LNCAP (cell line): ENCODE results near the gene RPLP2.

Experiments
- CTCF ChIP-seq: fragments of 450-650 bp; IDR thresholded peaks from 2 replicates; pipeline ENCODE4 v1.5.1; 2017; ENCODE audit warnings: mild to moderate bottlenecking

Gene RPLP2

GRCh38 chr11:771617-772204 is 38.1 kb upstream of the RPLP2 start:
- TF ChIP-seq CTCF, result no peak

- TF ChIP-seq CTCF, result no peak
Observed at GRCh38 chr11:772429-773390, 37.1 kb upstream of the RPLP2 start.

GRCh38 chr11:773425-773824 is 36.3 kb upstream of the RPLP2 start:
- no peak for TF ChIP-seq CTCF

- TF ChIP-seq CTCF, result no peak
Observed at GRCh38 chr11:773830-774229, 35.9 kb upstream of the RPLP2 start.

GRCh38 chr11:774873-775592 is 34.7 kb upstream of the RPLP2 start:
- TF ChIP-seq CTCF, result no peak

- TF ChIP-seq CTCF, result no peak
Observed at GRCh38 chr11:776263-776560, 33.6 kb upstream of the RPLP2 start.

- no peak for TF ChIP-seq CTCF
Observed at GRCh38 chr11:776561-777287, 33.0 kb upstream of the RPLP2 start.
